Measurements from ENCODE around the gene FLNB. TPM values are rescaled to one million over a fixed set of nuclear protein-coding genes. Genes with fewer than 3 reads are reported as not detected.

The FLNB gene
- total and polyA plus RNA-seq, 2 of the 13 experiments (the other 11 are each of a cell fraction or from before 2014, with no cell fraction given), result 106 to 130 TPM

GRCh38 chr3:58071480-58071971 lies 63.3 kb downstream of the FLNB start (continued):
- TF ChIP-seq ZNF687 (CRISPR knock-in tag; IDR thresholded peaks at IDR 0.05) (peak; percentile 62), ZNF713 (CRISPR knock-in tag; IDR thresholded peaks at IDR 0.05) (no peak), NR2F2 (IDR thresholded peaks at IDR 0.05; ENCODE audit: borderline replicate concordance, low read depth) (peak; percentile 36; the same call in 1 of the 2 replicates), MLX (CRISPR knock-in tag; IDR thresholded peaks at IDR 0.05) (peak; percentile 53; the same call in 1 of the 2 replicates), RELA (CRISPR knock-in tag; IDR thresholded peaks at IDR 0.05) (0 out of 2 replicates have a peak, but pooled peaks have one; percentile 22), ZGPAT (CRISPR knock-in tag; IDR thresholded peaks at IDR 0.05) (0 out of 2 replicates have a peak, but pooled peaks have one; percentile 53), ZNF569 (CRISPR knock-in tag; IDR thresholded peaks at IDR 0.05; ENCODE audit: borderline replicate concordance) (no peak), ATM (IDR thresholded peaks at IDR 0.05; ENCODE audit: borderline replicate concordance) (no peak), ZNF24 (IDR thresholded peaks at IDR 0.05) (no peak), REPIN1 (CRISPR knock-in tag; IDR thresholded peaks at IDR 0.05; ENCODE audit: borderline replicate concordance, low read depth) (peak; percentile 28; the same call in 1 of the 2 replicates), ZBED4 (CRISPR knock-in tag; IDR thresholded peaks at IDR 0.05; ENCODE audit: borderline replicate concordance) (peak; percentile 71; the same call in 1 of the 2 replicates), ZNF710 (CRISPR knock-in tag; IDR thresholded peaks at IDR 0.05; ENCODE audit: borderline replicate concordance) (no peak), ZNF720 (CRISPR knock-in tag; IDR thresholded peaks at IDR 0.05) (no peak), RCOR2 (CRISPR knock-in tag; IDR thresholded peaks at IDR 0.05) (no peak; the same call in 1 of the 2 replicates), GATAD2A (CRISPR knock-in tag; IDR thresholded peaks at IDR 0.05) (peak; percentile 89)
